GM23338 (cell line): ENCODE measurements around the gene TBC1D16. TPM values are rescaled to one million over a fixed set of nuclear protein-coding genes. Genes with fewer than 3 reads are reported as not detected.

Experiments used
- ATAC-seq: fragments of 200-7000 bp; cut with Tn5 transposase; 3 replicates; pipeline ENCODE4 v1.9.1; 2020
- DNase-seq: peaks from one replicate; pipeline ENCODE4 v3.0.0-alpha.2; 2015; ENCODE audit warnings: low spot score
- H2AFZ ChIP-seq: fragments of 200-600 bp; sonication (generic); 2 replicates; pipeline ENCODE4 v1.8.0; 2016; ENCODE audit warnings: antibody characterized with exemption, mild to moderate bottlenecking, moderate library complexity
- H3F3A ChIP-seq: fragments of 200-600 bp; sonication (generic); replicated peaks from 2 replicates; pipeline ENCODE4 v1.8.0; 2017; ENCODE audit warnings: antibody characterized with exemption, mixed run types, low read depth
- H3K27ac ChIP-seq: fragments of 200-600 bp; sonication (generic); 2 replicates; pipeline ENCODE4 v1.6.1; 2016; ENCODE audit warnings: low read depth
- H3K27me3 ChIP-seq: fragments of 200-600 bp; sonication (generic); 2 replicates; pipeline ENCODE4 v1.8.0; 2016; ENCODE audit warnings: mild to moderate bottlenecking, mixed run types, moderate library complexity; ENCODE audit not compliant: insufficient read depth
- H3K36me3 ChIP-seq: fragments of 200-600 bp; sonication (generic); 2 replicates; pipeline ENCODE4 v1.8.0; 2016; ENCODE audit warnings: mild to moderate bottlenecking; ENCODE audit not compliant: insufficient read depth
- H3K4me1 ChIP-seq: fragments of 200-600 bp; sonication (generic); 2 replicates; pipeline ENCODE4 v1.8.0; 2016; ENCODE audit warnings: mild to moderate bottlenecking, moderate library complexity; ENCODE audit not compliant: insufficient read depth
- H3K4me2 ChIP-seq: fragments of 200-600 bp; sonication (generic); 2 replicates; pipeline ENCODE4 v1.7.1; 2017; ENCODE audit warnings: mixed run types
- H3K4me3 ChIP-seq: fragments of 200-600 bp; sonication (generic); 2 replicates; pipeline ENCODE4 v1.6.1; 2016; ENCODE audit warnings: mixed run types
- H3K79me2 ChIP-seq: fragments of 200-600 bp; sonication (generic); replicated peaks from 2 replicates; pipeline ENCODE4 v1.8.0; 2017; ENCODE audit warnings: mild to moderate bottlenecking; ENCODE audit not compliant: insufficient read depth
- H3K9me2 ChIP-seq: fragments of 200-600 bp; sonication (generic); 2 replicates; pipeline ENCODE4 v1.8.0; 2017; ENCODE audit not compliant: insufficient read depth
- H4K20me1 ChIP-seq: fragments of 200-600 bp; sonication (generic); replicated peaks from 2 replicates; pipeline ENCODE4 v1.8.0; 2017; ENCODE audit warnings: mild to moderate bottlenecking; ENCODE audit not compliant: insufficient read depth
- H3K27ac Mint-ChIP-seq: 2 replicates; pipeline ENCODE4 v1.8.0; 2020; ENCODE audit warnings: inconsistent platforms, mild to moderate bottlenecking, moderate library complexity, mixed read lengths
- H3K27me3 Mint-ChIP-seq: 3 replicates; pipeline ENCODE4 v1.8.0; 2022; ENCODE audit warnings: low read depth, mild to moderate bottlenecking, moderate library complexity, mixed read lengths, inconsistent platforms; ENCODE audit not compliant: insufficient read depth, poor library complexity
- H3K36me3 Mint-ChIP-seq: 3 replicates; pipeline ENCODE4 v1.8.0; 2021; ENCODE audit warnings: low read depth, mild to moderate bottlenecking, inconsistent platforms, moderate library complexity, mixed read lengths
- H3K4me1 Mint-ChIP-seq: 3 replicates; pipeline ENCODE4 v1.8.0; 2020; ENCODE audit warnings: mild to moderate bottlenecking, inconsistent platforms, mixed read lengths
- H3K4me3 Mint-ChIP-seq: 3 replicates; pipeline ENCODE4 v1.8.0; 2021; ENCODE audit warnings: moderate library complexity, mild to moderate bottlenecking, inconsistent platforms, mixed read lengths
- H3K9me3 Mint-ChIP-seq: 3 replicates; pipeline ENCODE4 v1.8.0; 2020; ENCODE audit warnings: moderate library complexity, mild to moderate bottlenecking, inconsistent platforms, mixed read lengths
- CREB1 ChIP-seq: fragments of 250-450 bp; sonication (Bioruptor Pico); IDR thresholded peaks from 2 replicates; pipeline ENCODE4 v1.5.0; 2020; ENCODE audit warnings: low read depth, mild to moderate bottlenecking, moderate library complexity
- CTCF ChIP-seq, 2 experiments: fragments of 200-600 bp in 1 of 2; sonication (generic) in 1 of 2; conservative IDR thresholded peaks; 2 replicates each; pipeline versions ENCODE4 v1.5.1 to v1.6.1; 2016 to 2017; ENCODE audit warnings: antibody characterized with exemption in 2 of 2, low read depth in 2 of 2, mild to moderate bottlenecking in 2 of 2, moderate library complexity in 1 of 2
- ETS1 ChIP-seq: IDR thresholded peaks from 2 replicates; pipeline ENCODE4 v1.6.1; 2016; ENCODE audit warnings: antibody characterized with exemption
- EZH2 ChIP-seq: fragments of 200-600 bp; sonication (generic); IDR thresholded peaks from one replicate; pipeline ENCODE4 v1.8.0; 2017; ENCODE audit warnings: antibody characterized with exemption, mild to moderate bottlenecking, low read depth; ENCODE audit not compliant: unreplicated experiment
- EZH2phosphoT487 ChIP-seq: fragments of 200-600 bp; sonication (generic); IDR thresholded peaks from one replicate; pipeline ENCODE4 v1.8.1; 2018; ENCODE audit warnings: antibody characterized with exemption; ENCODE audit not compliant: unreplicated experiment
- JUNB ChIP-seq: IDR thresholded peaks from one replicate; pipeline ENCODE4 v1.6.1; 2016; ENCODE audit warnings: antibody characterized with exemption; ENCODE audit not compliant: unreplicated experiment
- NANOG ChIP-seq: IDR thresholded peaks from 2 replicates; pipeline ENCODE4 v1.6.1; 2016; ENCODE audit warnings: antibody characterized with exemption, borderline replicate concordance
- POLR2AphosphoS5 ChIP-seq: IDR thresholded peaks from 2 replicates; pipeline ENCODE4 v1.6.1; 2016; ENCODE audit warnings: antibody characterized with exemption, low read depth
- REST ChIP-seq: IDR thresholded peaks from one replicate; pipeline ENCODE4 v1.6.1; 2018; ENCODE audit warnings: antibody characterized with exemption; ENCODE audit not compliant: unreplicated experiment
- STAT1 ChIP-seq: IDR thresholded peaks from one replicate; pipeline ENCODE4 v1.6.1; 2016; ENCODE audit warnings: antibody characterized with exemption; ENCODE audit not compliant: unreplicated experiment
- ZNF114 ChIP-seq: fragments of 250-450 bp; sonication (Bioruptor Pico); IDR thresholded peaks from 2 replicates; pipeline ENCODE4 v1.5.0; 2020; ENCODE audit warnings: mild to moderate bottlenecking, moderate library complexity
- ZNF331 ChIP-seq: fragments of 250-450 bp; sonication (Bioruptor Pico); IDR thresholded peaks from 2 replicates; pipeline ENCODE4 v1.5.0; 2020; ENCODE audit warnings: low read depth, mild to moderate bottlenecking, moderate library complexity
- ZNF462 ChIP-seq: fragments of 250-450 bp; sonication (Bioruptor Pico); IDR thresholded peaks from 2 replicates; pipeline ENCODE4 v1.5.0; 2020; ENCODE audit warnings: mild to moderate bottlenecking, moderate library complexity
- polyA plus RNA-seq: library from polyadenylated mRNA; unstranded; fragments of >200 nt; fragmentation: Nextera tagmentation; extraction: Ambion mirVana; gene quantifications from 2 replicates; pipeline ENCODE4 v1.2.1, GENCODE V29; 2016
- total RNA-seq: library from RNA; depleted of rRNA; stranded (reverse); fragments of >200 nt; shearing (Covaris generic); gene quantifications from 2 replicates; pipeline ENCODE4 v1.2.3, GENCODE V29; 2014

TBC1D16 gene
- total and polyA plus RNA-seq, 2 experiments from 2014 or later, result 16.7 to 104 TPM

- no peaks in the 10 kb centered on the region for H3K9me2 ChIP-seq
- H2AFZ ChIP-seq, result no peak overlapping the region
- no peak overlapping the region for H3K4me3 ChIP-seq
- DNase-seq (no peak), ATAC-seq (no peak)
- no peaks in the 10 kb centered on the region for H3K27me3 ChIP-seq
- H3K79me2 ChIP-seq, result no peaks in the 10 kb centered on the region
- no peak overlapping the region for H3K4me3 Mint-ChIP-seq
- TF ChIP-seq POLR2AphosphoS5, result no peak
- TF ChIP-seq EZH2phosphoT487, result no peak
- no peak for TF ChIP-seq ZNF462
- TF ChIP-seq CTCF (conservative IDR thresholded peaks at IDR 0.05; ENCODE audit: low read depth in 2 of 2), result no peak
- no peak for TF ChIP-seq ETS1
- TF ChIP-seq STAT1, result no peak
- no peak for TF ChIP-seq NANOG
- no peak for TF ChIP-seq ZNF114 (CRISPR knock-in tag)
- TF ChIP-seq EZH2, result no peak
- TF ChIP-seq REST, result no peak
- TF ChIP-seq JUNB, result no peak
- no peak for TF ChIP-seq CREB1 (CRISPR knock-in tag)
- TF ChIP-seq ZNF331 (CRISPR knock-in tag), result no peak
- H3F3A ChIP-seq, result 0 out of 2 replicates have a peak, but pooled peaks cover 4% of the 10 kb centered on the region
- no peaks in the 10 kb centered on the region for H3K9me3 Mint-ChIP-seq
- H3K4me1 Mint-ChIP-seq, result peaks cover 16% of the 10 kb centered on the region
- H4K20me1 ChIP-seq, result no peaks in the 10 kb centered on the region
- no peaks in the 10 kb centered on the region for H3K36me3 ChIP-seq
- no peaks in the 10 kb centered on the region for H3K36me3 Mint-ChIP-seq
- peaks cover 21% of the 10 kb centered on the region for H3K27me3 Mint-ChIP-seq
- no peak overlapping the region for H3K27ac ChIP-seq
- H3K27ac Mint-ChIP-seq, result no peak overlapping the region
- no peaks in the 10 kb centered on the region; the same call in 1 of the 2 replicates for H3K4me1 ChIP-seq
- no peak overlapping the region for H3K4me2 ChIP-seq
Observed at GRCh38 chr17:79919862-79920720, 115.6 kb downstream of the TBC1D16 start.
